GM19438 (cell line): Measurements from ENCODE around the gene PAGE5.

Experiments
- ATAC-seq: cut with Tn5 transposase; IDR thresholded peaks from one replicate; pipeline ENCODE4 v1.9.1; 2021; ENCODE audit warnings: low read depth; ENCODE audit not compliant: unreplicated experiment

The PAGE5 gene

GRCh38 chrX:55220119-55220794, at the start of gene PAGE5:
PAGE5 (plus strand) TSS chrX:55220346; CDS start chrX:55221383, 1,037 bp downstream.
- ATAC-seq: no peak

GRCh38 chrX:55187281-55187680, 32.9 kb upstream of the PAGE5 start:
- ATAC-seq: no peak

GRCh38 chrX:55196688-55197087, 23.5 kb upstream of the PAGE5 start:
- no peak for ATAC-seq

- ATAC-seq: no peak
Observed at GRCh38 chrX:55201930-55202579, 18.1 kb upstream of the PAGE5 start.

GRCh38 chrX:55206162-55206941, 13.8 kb upstream of the PAGE5 start:
- no peak for ATAC-seq

GRCh38 chrX:55210931-55211677, 9.0 kb upstream of the PAGE5 start:
- no peak for ATAC-seq

GRCh38 chrX:55213381-55213780, 6.8 kb upstream of the PAGE5 start:
- ATAC-seq: no peak

GRCh38 chrX:55240788-55241340, 20.7 kb downstream of the PAGE5 start:
- no peak for ATAC-seq

GRCh38 chrX:55253528-55253927, 33.4 kb downstream of the PAGE5 start:
- ATAC-seq: no peak

GRCh38 chrX:55260806-55261205, 40.7 kb downstream of the PAGE5 start:
- ATAC-seq: no peak

GRCh38 chrX:55264816-55265215, 44.7 kb downstream of the PAGE5 start, which contains the start of gene PAGE3:
PAGE3 (minus strand) TSS chrX:55264916; CDS start chrX:55263903, 1,013 bp downstream.
- ATAC-seq: no peak
